HPDE6-E6E7 (cell line): ENCODE data around the gene XIRP2.

Experiments used
- DNase-seq: peaks from one replicate; pipeline ENCODE4 v3.0.0; 2011; ENCODE audit warnings: missing footprints; ENCODE audit errors: extremely low spot score

XIRP2 gene

DNA sequence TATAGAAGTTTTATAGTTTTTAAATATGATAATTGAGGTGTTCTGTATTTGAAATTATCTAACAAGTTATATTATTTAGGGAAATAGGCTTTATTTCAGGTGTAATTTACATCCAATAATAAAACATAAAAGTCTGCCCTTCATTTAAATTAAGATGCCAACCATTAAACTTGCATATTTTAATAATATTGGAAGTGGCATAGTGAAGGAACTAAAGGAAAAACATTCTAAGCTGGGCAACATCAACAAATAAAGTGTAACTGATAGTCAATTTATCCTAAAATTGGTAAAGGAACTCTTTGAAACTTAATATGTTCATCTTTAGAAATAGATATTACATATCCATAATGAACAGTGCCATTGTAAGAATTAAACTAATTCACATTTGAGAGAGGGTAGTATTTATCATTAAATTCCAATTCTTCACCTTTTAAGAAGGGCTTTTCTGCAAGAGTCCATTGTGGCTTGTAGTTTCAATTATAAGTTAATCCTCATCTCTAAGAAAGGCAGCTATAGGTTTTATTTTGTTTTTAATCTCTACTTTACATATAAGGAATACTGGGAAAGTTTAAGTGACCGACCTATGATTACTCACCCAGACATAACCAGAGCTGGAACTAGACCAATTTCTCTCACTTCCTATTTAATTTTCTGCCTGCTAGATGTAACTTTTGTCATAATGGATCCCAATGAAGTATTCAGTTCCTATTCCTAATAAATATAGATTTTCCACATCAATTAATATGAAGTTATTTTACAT, 401.6 kb downstream of the XIRP2 start:
- DNase-seq = no peak

DNA sequence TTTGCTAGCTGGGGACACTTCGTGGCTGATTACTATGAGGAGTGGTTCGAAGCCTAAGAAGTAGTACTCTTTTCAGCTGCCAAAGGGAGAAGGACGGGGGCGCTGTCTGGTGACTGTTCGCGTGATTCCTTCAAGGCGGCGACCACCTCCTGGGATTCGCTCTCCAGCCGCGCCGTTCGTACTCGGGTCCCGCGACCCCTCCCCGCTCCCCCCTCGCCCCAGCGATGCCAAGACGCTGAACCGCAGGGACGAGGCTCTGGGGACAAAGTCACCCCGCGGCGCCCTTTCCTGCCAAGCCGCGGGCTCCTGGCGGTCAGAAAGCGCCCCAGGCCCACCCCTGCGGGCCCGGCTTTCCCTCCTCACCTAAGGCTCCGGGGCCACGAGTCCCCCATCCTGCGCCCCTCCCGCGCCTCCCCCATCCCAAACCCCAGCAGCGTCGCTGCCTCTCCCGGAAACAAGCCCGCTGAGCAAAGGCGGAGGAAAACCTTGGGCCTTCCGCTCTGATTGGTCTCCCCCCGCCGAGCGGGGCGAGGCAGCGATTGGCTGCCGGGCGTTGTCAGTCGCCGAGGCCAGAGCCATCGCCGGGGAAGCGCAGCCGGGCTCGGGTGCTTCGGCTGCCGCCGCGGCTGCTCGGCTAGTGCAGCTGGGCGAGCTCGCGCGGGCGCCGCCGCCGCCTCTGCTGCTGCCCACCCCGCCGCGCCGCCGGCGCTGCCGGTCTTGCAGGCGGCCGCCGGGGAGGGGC, 404.3 kb downstream of the XIRP2 start, which contains the start of gene B3GALT1:
Gene B3GALT1, plus strand, starts transcription at position 572 of the 742 bp plus-strand sequence.
- DNase-seq = peak; percentile 93

DNA sequence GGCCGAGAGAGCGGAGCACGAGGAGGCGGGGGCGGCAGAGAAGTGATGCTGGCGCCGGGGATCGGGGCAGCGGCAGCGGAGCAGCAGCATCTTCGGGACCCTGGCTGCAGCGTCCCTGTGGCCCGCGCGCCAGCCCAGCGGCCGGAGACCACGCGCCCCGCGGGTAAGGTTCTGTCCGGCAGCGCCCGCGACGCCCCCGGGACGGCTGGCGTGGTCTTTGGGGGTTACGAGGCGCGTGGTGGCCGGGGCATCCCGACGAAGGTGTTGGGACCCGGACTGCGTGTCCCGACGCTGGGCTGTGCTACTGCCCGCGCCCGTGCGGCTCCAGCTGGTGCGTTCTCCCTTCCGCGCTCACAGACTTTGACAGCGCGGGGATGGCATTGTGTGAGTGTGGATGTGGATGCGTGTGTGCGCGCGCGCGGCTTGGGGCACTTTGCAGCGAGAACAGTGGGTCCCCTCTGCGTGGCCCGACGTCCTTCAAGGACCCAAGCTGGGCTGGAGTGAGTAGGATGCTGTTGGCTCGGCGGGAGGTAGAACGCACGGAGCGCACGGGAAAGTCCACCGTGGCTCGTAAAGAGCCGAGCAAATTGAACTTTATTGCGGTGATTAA, 405.0 kb downstream of the XIRP2 start:
- DNase-seq = peak; percentile 8

DNA sequence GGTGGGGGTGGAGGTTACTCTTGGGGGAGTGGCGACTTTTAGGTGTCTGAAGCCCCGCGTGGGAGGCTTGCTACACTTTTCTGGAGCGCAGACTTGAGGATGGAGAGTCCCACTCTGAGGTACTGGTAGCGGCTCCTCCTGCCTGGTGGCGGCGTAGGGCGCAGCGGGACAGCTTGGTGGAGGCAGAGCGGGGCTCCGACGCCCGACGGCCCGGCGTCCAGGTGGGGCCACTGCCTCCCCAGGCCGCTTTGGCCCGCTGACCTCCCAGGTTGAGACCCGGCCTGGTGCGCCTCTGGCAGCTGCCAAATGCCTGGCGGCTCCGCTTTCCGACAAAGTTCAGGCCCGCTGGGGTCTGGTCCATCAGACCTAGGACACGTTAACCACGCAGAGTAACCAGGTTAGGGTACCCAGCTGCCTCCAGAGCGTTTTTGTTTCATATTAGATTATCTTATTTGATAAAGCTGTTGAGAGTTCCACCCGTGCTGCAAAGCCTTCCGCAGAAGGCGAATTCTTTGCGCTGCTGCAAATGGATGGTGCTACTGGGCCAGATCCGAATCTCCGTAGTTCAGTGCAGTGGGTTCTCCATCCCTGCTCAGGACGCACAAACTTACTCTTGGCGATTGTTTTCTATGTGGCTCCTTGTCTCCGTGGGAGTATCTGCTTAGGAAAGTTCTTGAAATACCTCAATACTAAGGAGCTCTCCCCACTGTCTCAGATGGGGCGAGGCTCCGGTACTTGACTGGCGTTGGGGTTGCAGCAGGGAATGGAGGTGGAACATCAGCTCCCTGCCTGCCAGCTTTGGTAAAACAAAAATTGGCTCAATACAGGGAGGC, 405.9 kb downstream of the XIRP2 start:
- DNase-seq = peak; percentile 3

DNA sequence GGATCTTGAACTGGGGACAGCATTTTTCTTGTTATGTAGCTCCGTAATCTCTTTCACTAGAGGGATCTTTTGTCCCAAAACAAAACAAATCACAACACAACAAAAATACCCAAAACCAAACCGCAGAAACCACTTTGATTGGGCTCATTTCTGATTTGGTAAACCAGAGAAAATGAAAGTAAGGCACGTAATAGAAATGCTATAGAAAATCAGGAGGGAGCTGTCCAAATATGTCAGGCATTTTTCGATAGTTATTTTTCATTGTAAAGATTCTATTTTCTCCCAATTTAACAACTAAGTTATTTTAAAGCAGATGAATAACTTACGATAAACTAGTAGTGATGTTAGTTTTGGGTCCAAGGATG, 406.5 kb downstream of the XIRP2 start:
- no peak for DNase-seq

DNA sequence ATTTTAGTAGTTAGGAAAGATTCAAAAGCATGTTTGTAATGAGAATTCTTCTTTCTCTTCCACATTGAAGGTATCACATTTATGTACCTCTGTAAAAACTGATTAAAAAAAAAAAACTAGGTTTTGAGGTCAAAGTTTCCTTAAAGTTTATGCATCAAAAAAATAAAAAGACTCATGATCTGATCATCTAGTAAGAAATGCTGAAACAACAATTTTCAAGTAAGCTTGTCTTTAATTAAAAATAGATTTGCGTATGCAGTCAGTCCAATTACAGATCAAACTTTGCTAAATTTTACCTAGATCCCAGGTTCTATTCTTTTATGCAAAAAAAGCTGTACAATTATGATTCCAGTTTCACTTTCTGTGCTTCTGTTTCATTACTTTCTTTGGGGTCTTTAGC, 409.0 kb downstream of the XIRP2 start:
- DNase-seq = no peak

DNA sequence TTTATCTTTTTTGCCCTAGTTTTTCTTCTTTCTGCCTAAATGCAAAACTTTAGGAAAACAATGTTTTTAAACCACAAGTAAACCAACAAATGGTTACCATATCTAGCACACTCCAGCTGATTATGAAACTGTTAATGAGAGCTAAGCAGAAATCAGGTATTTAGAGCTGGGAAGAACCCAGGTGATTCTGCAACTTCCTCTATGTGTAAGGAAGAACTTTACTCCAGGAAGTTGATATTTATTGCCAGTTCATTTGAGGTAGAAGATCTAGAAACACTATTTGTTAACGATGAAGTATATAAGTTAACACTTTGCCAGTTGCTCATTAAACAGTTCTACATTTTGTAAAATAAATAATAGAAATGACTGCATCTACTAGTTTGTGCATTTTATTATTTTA, 409.7 kb downstream of the XIRP2 start:
- DNase-seq = no peak
